ENCODE results near the gene ZNF263.

DNA sequence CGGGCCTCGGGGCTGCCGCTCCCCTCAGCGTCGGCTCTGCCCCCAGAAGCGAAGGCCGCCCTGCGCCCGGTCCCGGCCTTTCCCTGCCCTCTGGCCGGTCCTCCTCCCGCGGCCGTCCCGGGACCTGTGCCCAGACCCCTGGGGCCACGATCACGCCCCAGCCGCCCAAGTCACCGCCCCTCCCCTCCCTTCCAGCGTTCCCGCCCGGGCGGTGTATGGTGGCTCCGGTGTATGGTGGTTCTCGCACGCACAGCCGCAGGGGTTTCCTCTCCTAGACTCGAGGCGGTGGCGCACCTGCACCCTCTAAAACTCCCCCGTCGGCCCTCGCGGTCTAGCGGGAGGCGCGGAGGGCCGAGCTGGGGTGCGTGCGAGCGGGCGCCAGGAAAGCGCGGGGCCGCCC lies 11.9 kb downstream of the ZNF263 start:
- TF ChIP-seq EP300 (IDR thresholded peaks at IDR 0.05) = no peak
- TF ChIP-seq, protein P1, sequence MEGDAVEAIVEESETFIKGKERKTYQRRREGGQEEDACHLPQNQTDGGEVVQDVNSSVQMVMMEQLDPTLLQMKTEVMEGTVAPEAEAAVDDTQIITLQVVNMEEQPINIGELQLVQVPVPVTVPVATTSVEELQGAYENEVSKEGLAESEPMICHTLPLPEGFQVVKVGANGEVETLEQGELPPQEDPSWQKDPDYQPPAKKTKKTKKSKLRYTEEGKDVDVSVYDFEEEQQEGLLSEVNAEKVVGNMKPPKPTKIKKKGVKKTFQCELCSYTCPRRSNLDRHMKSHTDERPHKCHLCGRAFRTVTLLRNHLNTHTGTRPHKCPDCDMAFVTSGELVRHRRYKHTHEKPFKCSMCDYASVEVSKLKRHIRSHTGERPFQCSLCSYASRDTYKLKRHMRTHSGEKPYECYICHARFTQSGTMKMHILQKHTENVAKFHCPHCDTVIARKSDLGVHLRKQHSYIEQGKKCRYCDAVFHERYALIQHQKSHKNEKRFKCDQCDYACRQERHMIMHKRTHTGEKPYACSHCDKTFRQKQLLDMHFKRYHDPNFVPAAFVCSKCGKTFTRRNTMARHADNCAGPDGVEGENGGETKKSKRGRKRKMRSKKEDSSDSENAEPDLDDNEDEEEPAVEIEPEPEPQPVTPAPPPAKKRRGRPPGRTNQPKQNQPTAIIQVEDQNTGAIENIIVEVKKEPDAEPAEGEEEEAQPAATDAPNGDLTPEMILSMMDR (IDR thresholded peaks at IDR 0.05) = no peak
